HCT116 (cell line): ENCODE results near the gene TMEM258. TPM values are rescaled to one million over a fixed set of nuclear protein-coding genes. Genes with fewer than 3 reads are reported as not detected.

Experiments used
- ATAC-seq: fragments of 200-7000 bp; cut with Tn5 transposase; 2 replicates; pipeline ENCODE4 v1.9.1; 2020; ENCODE audit warnings: mild to moderate bottlenecking, moderate library complexity
- BruUV-seq: library from RNA; stranded (reverse); fragments of 400-500 nt; replicated peaks from 2 replicates; lab custom pipeline; 2021; lab: Mats Ljungman, UMichigan
- CTCF ChIA-PET: fragments of 300-600 bp; sonication (Branson Sonifier 250); formaldehyde crosslinking; loops from one replicate; lab custom pipeline; 2021; ENCODE audit warnings: antibody characterized with exemption; lab: Charles Lee
- POLR2A ChIA-PET: fragments of 300-600, 350-600 bp; sonication (Branson Sonifier 250); formaldehyde crosslinking; loops from one replicate; lab custom pipeline; 2021; ENCODE audit warnings: antibody characterized with exemption; lab: Charles Lee
- RAD21 ChIA-PET, 2 experiments: fragments of 300-600 bp; sonication (Branson Sonifier 250); formaldehyde crosslinking; loops; one replicate each; lab custom pipeline; 2023; ENCODE audit warnings: low total read pairs in 2 of 2; ENCODE audit not compliant: uncharacterized antibody in 2 of 2, unreplicated experiment in 2 of 2, low non-redundant PET in 1 of 2; lab: Charles Lee
- DNase-seq: peaks from one replicate; pipeline ENCODE4 v3.0.0-alpha.2; 2010; ENCODE audit warnings: low read depth, low spot score
- H2AFZ ChIP-seq: fragments of 200-600 bp; shearing (Covaris generic), sonication (generic); 2 replicates; pipeline ENCODE4 v1.6.1; 2017; ENCODE audit warnings: low read depth, mixed run types, mixed read lengths, antibody characterized with exemption, low read length; ENCODE audit not compliant: poor library complexity, severe bottlenecking
- H3K27ac ChIP-seq: 2 replicates; pipeline ENCODE4 v1.5.1; 2012; ENCODE audit warnings: low read depth, low read length
- H3K27me3 ChIP-seq: fragments of 200-600 bp; sonication (generic); 2 replicates; pipeline ENCODE4 v1.6.1; 2016; ENCODE audit warnings: mixed run types, low read length, mixed read lengths; ENCODE audit not compliant: insufficient read depth
- H3K36me3 ChIP-seq, 2 experiments: fragments of 200-500 bp in 1 of 2; fragments of 200-600 bp in 1 of 2; sonication (Bioruptor generic) in 1 of 2; sonication (generic) in 1 of 2; 2 replicates each; pipeline versions ENCODE4 v1.5.1 to v1.6.1; 2014 to 2016; ENCODE audit warnings: low read length in 2 of 2, inconsistent platforms in 1 of 2, mixed read lengths in 1 of 2, mixed run types in 1 of 2; ENCODE audit not compliant: insufficient read depth in 2 of 2, control insufficient read depth in 1 of 2
- H3K4me1 ChIP-seq, 2 experiments: fragments of 200-600 bp in 1 of 2; sonication (generic) in 1 of 2; 2 replicates each; pipeline versions ENCODE4 v1.5.1 to v1.6.1; 2012 to 2017; ENCODE audit warnings: low read length in 2 of 2, inconsistent platforms in 1 of 2, mild to moderate bottlenecking in 1 of 2, mixed read lengths in 1 of 2, mixed run types in 1 of 2, moderate library complexity in 1 of 2; ENCODE audit not compliant: insufficient read depth in 2 of 2, control insufficient read depth in 1 of 2
- H3K4me2 ChIP-seq: fragments of 200-600 bp; sonication (generic); 2 replicates; pipeline ENCODE4 v1.6.1; 2017; ENCODE audit warnings: mixed run types, low read length, mixed read lengths
- H3K4me3 ChIP-seq, 2 experiments: fragments of 200-600 bp in 1 of 2; sonication (generic) in 1 of 2; replicated peaks in 1 of 2; 2 replicates each; pipeline ENCODE4 v1.5.1; 2011 to 2016; ENCODE audit warnings: low read length in 2 of 2, control low read depth in 1 of 2, low read depth in 1 of 2, mild to moderate bottlenecking in 1 of 2, mixed read lengths in 1 of 2, mixed run types in 1 of 2
- H3K79me2 ChIP-seq: fragments of 200-600 bp; sonication (generic); 2 replicates; pipeline ENCODE4 v1.6.1; 2017; ENCODE audit warnings: mild to moderate bottlenecking, mixed run types, low read length, moderate library complexity, mixed read lengths; ENCODE audit not compliant: insufficient read depth
- H3K9ac ChIP-seq: fragments of 200-600 bp; sonication (generic); 2 replicates; pipeline ENCODE4 v1.6.1; 2016; ENCODE audit warnings: low read length, mixed read lengths
- H3K9me2 ChIP-seq: fragments of 200-600 bp; sonication (generic), shearing (Covaris generic); 2 replicates; pipeline ENCODE4 v1.6.1; 2017; ENCODE audit warnings: mixed run types, mild to moderate bottlenecking, moderate library complexity; ENCODE audit not compliant: insufficient read depth
- H3K9me3 ChIP-seq, 2 experiments: fragments of 200-500 bp in 1 of 2; fragments of 200-600 bp in 1 of 2; sonication (Bioruptor generic) in 1 of 2; sonication (generic) in 1 of 2; 2 replicates each; pipeline ENCODE4 v1.6.1; 2014 to 2017; ENCODE audit warnings: low read length in 2 of 2, mixed read lengths in 2 of 2, inconsistent platforms in 1 of 2, low read depth in 1 of 2, mild to moderate bottlenecking in 1 of 2, mixed run types in 1 of 2, moderate library complexity in 1 of 2; ENCODE audit not compliant: control insufficient read depth in 1 of 2, insufficient read depth in 1 of 2
- H4K20me1 ChIP-seq: fragments of 200-600 bp; sonication (generic), shearing (Covaris generic); 2 replicates; pipeline ENCODE4 v1.6.1; 2017; ENCODE audit warnings: mixed run types, mild to moderate bottlenecking, moderate library complexity; ENCODE audit not compliant: insufficient read depth
- ELF1 ChIP-seq: IDR thresholded peaks from 2 replicates; pipeline ENCODE4 v1.6.1; 2012; ENCODE audit warnings: low read depth, borderline replicate concordance
- POLR2AphosphoS5 ChIP-seq: IDR thresholded peaks from 2 replicates; pipeline ENCODE4 v1.6.1; 2011; ENCODE audit warnings: mild to moderate bottlenecking, low read depth, low read length, moderate library complexity
- SIN3A ChIP-seq: IDR thresholded peaks from 2 replicates; pipeline ENCODE4 v1.6.1; 2012; ENCODE audit warnings: low read depth
- SP1 ChIP-seq: IDR thresholded peaks from 2 replicates; pipeline ENCODE4 v1.6.1; 2012; ENCODE audit warnings: low read depth
- TCF7L2 ChIP-seq: IDR thresholded peaks from 2 replicates; pipeline ENCODE4 v1.7.0; 2011; ENCODE audit warnings: borderline replicate concordance, inconsistent platforms; ENCODE audit not compliant: insufficient read depth, insufficient read length; ENCODE audit errors: extremely low read depth
- YY1 ChIP-seq: IDR thresholded peaks from 2 replicates; pipeline ENCODE4 v1.6.1; 2011; ENCODE audit warnings: low read length, low read depth, moderate library complexity, mild to moderate bottlenecking; ENCODE audit not compliant: insufficient replicate concordance; ENCODE audit errors: extremely low read depth
- ZFX ChIP-seq: fragments of 450-650 bp; IDR thresholded peaks from 2 replicates; pipeline ENCODE4 v1.6.1; 2017
- intact Hi-C: fragments of 100-400 bp; cut with micrococcal nuclease; formaldehyde crosslinking; loops from 2 replicates; pipeline ENCODE4 v1.10.0; 2022
- total RNA-seq: library from RNA; stranded (reverse); gene quantifications from one replicate; pipeline ENCODE4 v1.2.1, GENCODE V29; 2021; ENCODE audit not compliant: unreplicated experiment
- TF ChIP-seq, protein P1 (sequence below): IDR thresholded peaks from 2 replicates; pipeline ENCODE4 v1.6.1; 2012
- TF ChIP-seq, protein P2 (sequence below): IDR thresholded peaks from 2 replicates; pipeline ENCODE4 v1.6.1; 2011; ENCODE audit warnings: mild to moderate bottlenecking, low read length, moderate library complexity; ENCODE audit not compliant: insufficient replicate concordance; ENCODE audit errors: extremely low read depth

The TMEM258 gene
- total RNA-seq, 1 experiment from 2014 or later = 160 TPM

DNA sequence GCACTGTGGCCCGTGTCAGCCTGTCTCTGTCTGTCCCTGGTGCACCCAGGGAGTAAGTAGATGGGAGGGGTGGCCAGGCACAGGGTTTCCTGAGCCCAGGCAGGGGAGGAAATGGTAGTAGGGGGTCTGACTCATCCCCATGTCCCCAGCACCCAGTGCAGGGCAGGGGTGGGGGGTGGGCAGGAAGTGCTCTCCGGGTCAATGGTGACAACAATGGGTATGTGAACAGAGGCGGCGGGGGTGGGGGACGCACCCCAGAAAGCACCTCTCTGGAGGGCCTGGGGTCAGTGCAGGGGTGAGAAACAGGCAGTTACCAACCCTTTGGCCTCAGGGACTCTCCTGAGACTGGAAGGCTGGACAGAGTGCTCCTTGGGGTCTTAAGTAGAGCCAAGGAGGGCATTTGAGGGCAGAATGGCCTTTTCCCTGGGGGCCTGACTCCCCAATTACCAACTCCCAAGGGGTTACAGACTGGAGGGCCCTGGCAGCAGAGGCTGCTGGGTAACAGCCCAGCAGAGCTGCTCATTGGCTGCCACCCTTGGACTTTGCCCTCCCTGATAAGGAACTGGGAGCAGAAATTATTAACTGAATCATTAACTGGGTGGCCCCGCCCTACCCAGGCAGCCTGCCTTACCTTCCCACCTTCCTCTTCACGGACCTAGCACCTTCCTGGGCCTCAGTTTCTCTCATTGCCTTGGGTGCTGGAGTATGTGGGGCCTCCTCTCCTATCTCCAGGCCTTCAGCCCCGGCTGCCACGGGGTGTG, 35.8 kb downstream of the TMEM258 start:
- POLR2A ChIA-PET = no interaction called here
- no peaks in the 10 kb centered on the region for H3K9me3 ChIP-seq
- no peaks in the 10 kb centered on the region for H3K27me3 ChIP-seq
- H2AFZ ChIP-seq = no peak overlapping the region
- peaks cover 38 to 85% of the 10 kb centered on the region in 2 experiments for H3K4me1 ChIP-seq
- peak overlapping the region; percentile 84 for H3K27ac ChIP-seq
- BruUV-seq = no TSS peak
- H3K4me2 ChIP-seq = peak overlapping the region; percentile 99
- H3K9ac ChIP-seq = peak overlapping the region; percentile 60
- no peaks in the 10 kb centered on the region for H4K20me1 ChIP-seq
- CTCF ChIA-PET = interaction anchor here (0.9 to 2.8 kb wide), 4 partner anchors 9 to 352 kb away, joined by 3 to 15 read pairs (median 3); no protein-coding TSS in a partner anchor
- peak overlapping the region; percentile 44 to 54 for H3K4me3 ChIP-seq
- DNase-seq (peak; percentile 56), ATAC-seq (peak; percentile 66)
- TF ChIP-seq SIN3A (no peak), YY1 (peak; percentile 28), ZFX (0 out of 2 replicates have a peak, but pooled peaks have one; percentile 15), SP1 (no peak), POLR2AphosphoS5 (peak; percentile 66)
- H3K9me2 ChIP-seq = no peaks in the 10 kb centered on the region
- RAD21 ChIA-PET = no interaction called here
- intact Hi-C loops = no loop called here
- no peaks in the 10 kb centered on the region for H3K36me3 ChIP-seq
- peaks cover 64% of the 10 kb centered on the region; the same call in 1 of the 2 replicates for H3K79me2 ChIP-seq

DNA sequence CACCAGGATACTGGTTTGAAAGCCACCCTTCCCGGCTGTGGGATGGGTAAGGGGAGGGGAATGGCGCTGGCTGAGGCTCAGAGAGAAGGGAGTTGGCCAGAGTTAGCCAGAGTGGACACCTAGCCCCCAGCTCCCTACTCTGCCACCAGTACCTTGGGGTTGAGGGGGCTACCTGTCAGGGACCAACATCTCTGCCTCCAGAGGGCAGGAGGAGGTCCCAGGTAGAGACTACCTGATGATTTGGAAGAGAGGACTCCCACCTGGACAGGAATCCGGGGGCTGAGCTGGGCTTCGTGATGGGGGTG, 36.3 kb downstream of the TMEM258 start:
- H3K9me3 ChIP-seq = no peaks in the 10 kb centered on the region
- H3K36me3 ChIP-seq = no peaks in the 10 kb centered on the region
- ChIA-PET RAD21 (no interaction called here), POLR2A (no interaction called here), CTCF (no interaction called here)
- H3K9me2 ChIP-seq = no peaks in the 10 kb centered on the region
- H4K20me1 ChIP-seq = no peaks in the 10 kb centered on the region
- TSS peak; percentile 86 for BruUV-seq
- DNase-seq (no peak), ATAC-seq (no peak)
- H3K27ac ChIP-seq = peak overlapping the region; percentile 84
- peak overlapping the region; percentile 99 for H3K4me2 ChIP-seq
- peak overlapping the region; percentile 44 to 54 for H3K4me3 ChIP-seq
- H2AFZ ChIP-seq = no peak overlapping the region
- TF ChIP-seq POLR2AphosphoS5 (no peak; the same call in 1 of the 2 replicates), SP1 (no peak), ELF1 (no peak), TCF7L2 (no peak)
- TF ChIP-seq, protein P1, sequence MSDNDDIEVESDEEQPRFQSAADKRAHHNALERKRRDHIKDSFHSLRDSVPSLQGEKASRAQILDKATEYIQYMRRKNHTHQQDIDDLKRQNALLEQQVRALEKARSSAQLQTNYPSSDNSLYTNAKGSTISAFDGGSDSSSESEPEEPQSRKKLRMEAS = no peak
- TF ChIP-seq, protein P2, sequence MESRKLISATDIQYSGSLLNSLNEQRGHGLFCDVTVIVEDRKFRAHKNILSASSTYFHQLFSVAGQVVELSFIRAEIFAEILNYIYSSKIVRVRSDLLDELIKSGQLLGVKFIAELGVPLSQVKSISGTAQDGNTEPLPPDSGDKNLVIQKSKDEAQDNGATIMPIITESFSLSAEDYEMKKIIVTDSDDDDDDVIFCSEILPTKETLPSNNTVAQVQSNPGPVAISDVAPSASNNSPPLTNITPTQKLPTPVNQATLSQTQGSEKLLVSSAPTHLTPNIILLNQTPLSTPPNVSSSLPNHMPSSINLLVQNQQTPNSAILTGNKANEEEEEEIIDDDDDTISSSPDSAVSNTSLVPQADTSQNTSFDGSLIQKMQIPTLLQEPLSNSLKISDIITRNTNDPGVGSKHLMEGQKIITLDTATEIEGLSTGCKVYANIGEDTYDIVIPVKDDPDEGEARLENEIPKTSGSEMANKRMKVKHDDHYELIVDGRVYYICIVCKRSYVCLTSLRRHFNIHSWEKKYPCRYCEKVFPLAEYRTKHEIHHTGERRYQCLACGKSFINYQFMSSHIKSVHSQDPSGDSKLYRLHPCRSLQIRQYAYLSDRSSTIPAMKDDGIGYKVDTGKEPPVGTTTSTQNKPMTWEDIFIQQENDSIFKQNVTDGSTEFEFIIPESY = no peak
- H3K79me2 ChIP-seq = peaks cover 64% of the 10 kb centered on the region; the same call in 1 of the 2 replicates
- H3K27me3 ChIP-seq = no peaks in the 10 kb centered on the region
- intact Hi-C loops = no loop called here
- peak overlapping the region; percentile 60 for H3K9ac ChIP-seq
- H3K4me1 ChIP-seq = peaks cover 32 to 85% of the 10 kb centered on the region in 2 experiments
